ENCODE results near the gene LRBA.

GRCh38 chr4:150600812-150601445, 414.2 kb downstream of the LRBA start:
- TF ChIP-seq CTCF (IDR thresholded peaks at IDR 0.05; ENCODE audit: low read depth, low read length, missing input control) (no peak), ATF3 (IDR thresholded peaks at IDR 0.05) (no peak), HNF4A (conservative IDR thresholded peaks at IDR 0.05) (no peak), ZBTB33 (IDR thresholded peaks at IDR 0.05) (no peak), RAD21 (IDR thresholded peaks at IDR 0.05) (no peak), REST (IDR thresholded peaks at IDR 0.05) (no peak), MAX (IDR thresholded peaks at IDR 0.05) (no peak), SP1 (IDR thresholded peaks at IDR 0.05) (no peak), GABPA (IDR thresholded peaks at IDR 0.05 in 1 of 2, conservative IDR thresholded peaks at IDR 0.05 in 1 of 2) (no peak)

Measured in liver (tissue), 3 donors.